ENCODE data around the gene RPTOR.
"Not testable (repeated sequence)": the region's sequence is repeated elsewhere in the genome, so short reads cannot be mapped to it uniquely, and the experiment has no call there.

RPTOR gene

DNA sequence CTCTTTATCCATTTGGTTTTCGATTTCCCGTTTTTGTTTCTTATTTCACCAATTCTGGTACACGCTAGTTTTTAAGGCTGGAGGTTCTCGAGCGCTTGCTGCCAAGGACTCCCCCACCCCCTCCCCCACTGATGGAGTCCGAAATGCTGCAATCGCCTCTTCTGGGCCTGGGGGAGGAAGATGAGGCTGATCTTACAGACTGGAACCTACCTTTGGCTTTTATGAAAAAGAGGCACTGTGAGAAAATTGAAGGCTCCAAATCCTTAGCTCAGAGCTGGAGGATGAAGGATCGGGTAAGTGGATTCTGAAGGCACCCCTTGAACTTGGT, 825 bp downstream of the RPTOR start:
- DNase-seq (ENCODE audit: low read depth in 2 of 2) = no peak

GRCh38 chr17:80546267-80546666, 1.6 kb downstream of the RPTOR start:
- DNase-seq (ENCODE audit: low read depth in 2 of 2) = no peak

DNA sequence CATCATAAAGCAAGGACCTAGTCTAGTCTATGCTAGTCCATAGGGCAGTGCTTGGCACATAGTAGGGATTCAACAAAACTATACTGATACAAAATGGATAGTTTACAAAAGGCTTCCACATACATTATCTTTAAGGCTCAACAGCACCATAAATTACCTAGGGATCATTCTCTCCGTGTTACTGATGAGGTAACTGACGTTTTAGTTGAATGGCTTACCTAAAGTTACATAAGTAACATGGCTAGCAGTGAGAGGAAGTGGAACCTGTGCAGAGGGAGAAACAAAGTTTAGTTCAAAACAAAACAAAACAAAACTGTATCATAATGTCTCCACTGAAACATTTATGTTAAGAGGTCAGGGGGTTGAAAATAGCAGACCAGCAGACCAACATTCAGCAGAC, 7.9 kb downstream of the RPTOR start:
- no peak for DNase-seq (ENCODE audit: low read depth in 2 of 2)

DNA sequence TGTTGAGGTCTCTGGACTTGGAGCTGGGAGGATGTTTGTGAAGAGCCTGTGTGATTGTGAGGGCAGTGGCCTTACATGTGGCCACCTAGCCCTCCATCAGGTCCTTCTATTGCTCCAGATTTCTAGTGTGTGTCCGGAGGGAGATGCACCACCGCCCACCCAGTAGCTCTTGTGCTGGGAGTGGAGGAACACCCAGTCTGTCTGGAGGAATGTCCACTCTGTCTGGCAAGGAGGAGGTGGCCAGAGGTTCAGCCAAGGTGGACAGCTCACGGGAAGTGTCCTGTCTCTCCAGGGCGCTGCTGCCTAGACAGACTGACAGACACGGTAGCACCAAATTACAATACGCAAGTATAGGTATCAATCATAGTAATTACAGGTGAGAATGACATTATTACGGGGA, 10.6 kb downstream of the RPTOR start:
- no peak for DNase-seq (ENCODE audit: low read depth in 2 of 2)

DNA sequence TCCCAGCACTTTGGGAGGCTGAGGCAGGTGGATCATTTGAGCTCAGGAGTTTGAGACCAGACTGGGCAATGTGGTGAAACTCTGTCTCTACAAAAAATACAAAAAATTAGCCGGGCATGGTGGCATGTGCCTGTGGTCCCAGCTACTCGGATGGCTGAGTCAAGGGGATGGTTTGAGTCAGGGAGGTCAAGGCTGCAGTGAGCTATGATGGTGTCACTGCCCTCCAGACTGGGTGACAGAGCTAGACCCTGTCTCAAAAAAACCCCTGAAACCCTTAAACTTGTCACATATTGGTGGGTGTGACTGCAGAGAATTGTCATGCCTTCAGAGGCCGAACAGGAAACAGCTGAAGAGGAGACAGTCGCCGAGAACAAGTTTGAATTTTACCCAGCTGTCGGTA, 13.4 kb downstream of the RPTOR start:
- peak; percentile 2 to 26 for DNase-seq (ENCODE audit: low read depth in 2 of 2)

DNA sequence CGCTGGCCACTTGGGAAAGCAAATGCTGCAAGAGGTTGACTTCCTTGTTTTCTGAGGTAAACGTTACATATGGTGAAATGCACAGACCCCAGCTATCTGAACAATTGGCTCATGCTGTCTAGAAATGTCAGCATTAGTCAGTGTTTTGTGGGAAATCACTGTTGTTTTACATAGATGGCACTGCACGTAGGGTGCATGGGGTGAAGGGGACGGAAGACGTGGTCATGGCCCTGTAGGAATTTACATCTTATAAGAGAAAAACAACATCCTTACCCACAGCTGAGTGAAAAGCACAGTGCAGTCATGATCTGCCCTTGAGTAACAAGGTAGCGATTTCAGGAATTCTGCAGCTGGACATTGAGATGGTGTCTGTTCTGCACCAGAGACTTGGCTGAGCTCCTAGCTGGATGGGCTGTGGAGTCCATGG, 15.2 kb downstream of the RPTOR start:
- no peak for DNase-seq (ENCODE audit: low read depth in 2 of 2)

- DNase-seq (ENCODE audit: low read depth in 2 of 2) = no peak
Measured at GRCh38 chr17:80561541-80562114, 17.0 kb downstream of the RPTOR start.

DNA sequence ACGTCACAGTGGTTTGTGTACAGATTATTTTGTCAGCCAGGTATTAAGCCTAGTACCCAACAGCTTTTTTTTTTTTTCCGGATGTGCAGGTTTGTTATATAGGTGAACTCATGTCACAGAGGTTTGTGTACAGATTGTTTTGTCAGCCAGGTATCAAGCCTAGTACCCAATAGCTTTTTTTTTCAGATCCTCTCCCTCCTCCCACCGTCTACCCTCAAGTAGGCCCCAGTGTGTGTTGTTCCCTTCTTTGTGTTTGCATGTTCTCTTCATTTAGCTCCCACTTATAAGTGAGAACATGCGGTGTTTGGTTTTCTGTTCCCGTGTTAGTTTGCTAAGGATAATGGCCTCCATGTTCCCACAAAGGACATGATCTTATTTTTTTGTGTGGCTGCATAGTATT, 19.9 kb downstream of the RPTOR start:
- DNase-seq (ENCODE audit: low read depth in 2 of 2) = no peak

GRCh38 chr17:80565343-80566053, 20.9 kb downstream of the RPTOR start:
- no peak for DNase-seq (ENCODE audit: low read depth in 2 of 2)

- DNase-seq (ENCODE audit: low read depth in 2 of 2) = no peak
Measured at GRCh38 chr17:80566054-80566400, 21.4 kb downstream of the RPTOR start.

DNA sequence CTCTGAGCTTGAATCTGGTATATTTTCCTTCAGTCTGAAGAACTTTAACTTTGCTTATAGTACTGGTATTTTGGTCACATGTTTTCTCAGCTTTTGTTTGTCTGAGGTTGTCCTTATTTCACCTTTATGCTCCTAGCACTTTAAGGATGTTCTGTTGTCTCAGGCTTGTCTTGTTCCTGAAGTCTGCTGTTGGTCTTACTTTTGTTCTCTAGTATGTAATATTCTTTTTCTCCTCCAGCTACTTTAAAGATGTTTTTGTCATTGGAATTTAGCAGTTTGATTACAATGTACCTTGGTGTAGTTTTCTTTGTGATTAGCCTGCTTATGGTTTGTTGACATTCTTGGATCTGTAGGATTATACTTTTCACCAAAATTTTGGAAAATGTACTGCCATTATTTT, 23.6 kb downstream of the RPTOR start:
- no peak for DNase-seq (ENCODE audit: low read depth in 2 of 2)

DNA sequence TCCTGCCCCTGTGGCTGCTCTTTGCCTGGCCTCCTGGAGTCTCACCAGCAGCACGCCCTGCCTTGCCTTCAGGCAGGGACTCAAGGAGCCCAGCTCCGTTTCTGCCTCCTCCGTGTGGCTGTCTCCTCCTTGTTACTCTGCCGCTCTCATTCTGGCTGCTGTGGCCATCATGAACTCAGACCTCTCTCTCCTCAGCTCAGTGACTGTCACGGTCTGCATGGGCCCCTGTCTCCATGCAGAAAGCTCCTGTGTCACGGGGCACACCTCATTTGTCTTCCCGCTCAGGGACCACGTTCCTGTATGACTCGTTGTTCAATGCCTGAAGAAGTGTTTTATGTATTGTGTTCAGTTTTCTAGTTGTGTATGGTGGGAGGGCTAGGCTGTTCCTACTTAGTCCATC, 25.3 kb downstream of the RPTOR start:
- DNase-seq (ENCODE audit: low read depth in 2 of 2) = no peak

DNA sequence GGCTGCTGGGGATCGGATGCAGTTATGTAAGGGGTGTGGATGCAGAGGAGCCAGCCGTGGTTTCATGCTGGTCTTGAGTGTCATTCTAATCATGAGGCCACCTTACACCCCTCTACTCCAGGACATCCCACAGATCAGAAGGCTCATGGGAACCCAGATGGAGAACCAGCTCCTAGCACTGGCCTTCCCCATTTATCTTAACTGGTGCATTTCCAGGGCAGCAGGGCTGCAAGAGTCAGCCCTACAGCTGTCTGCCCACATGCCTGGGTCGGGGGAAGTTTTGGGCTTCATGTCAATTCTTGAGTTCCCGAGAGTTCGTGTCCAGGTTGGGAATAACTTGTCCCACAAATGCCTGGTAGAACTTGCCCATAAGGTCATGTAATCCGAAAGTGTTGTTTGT, 29.1 kb downstream of the RPTOR start:
- no peak for DNase-seq (ENCODE audit: low read depth in 2 of 2)

- DNase-seq (ENCODE audit: low read depth in 2 of 2) = no peak
Measured at GRCh38 chr17:80574496-80574895, 29.9 kb downstream of the RPTOR start.

- DNase-seq (ENCODE audit: low read depth in 2 of 2) = peak; percentile 89 to 91
Measured at GRCh38 chr17:80575057-80575875, 30.6 kb downstream of the RPTOR start.

DNA sequence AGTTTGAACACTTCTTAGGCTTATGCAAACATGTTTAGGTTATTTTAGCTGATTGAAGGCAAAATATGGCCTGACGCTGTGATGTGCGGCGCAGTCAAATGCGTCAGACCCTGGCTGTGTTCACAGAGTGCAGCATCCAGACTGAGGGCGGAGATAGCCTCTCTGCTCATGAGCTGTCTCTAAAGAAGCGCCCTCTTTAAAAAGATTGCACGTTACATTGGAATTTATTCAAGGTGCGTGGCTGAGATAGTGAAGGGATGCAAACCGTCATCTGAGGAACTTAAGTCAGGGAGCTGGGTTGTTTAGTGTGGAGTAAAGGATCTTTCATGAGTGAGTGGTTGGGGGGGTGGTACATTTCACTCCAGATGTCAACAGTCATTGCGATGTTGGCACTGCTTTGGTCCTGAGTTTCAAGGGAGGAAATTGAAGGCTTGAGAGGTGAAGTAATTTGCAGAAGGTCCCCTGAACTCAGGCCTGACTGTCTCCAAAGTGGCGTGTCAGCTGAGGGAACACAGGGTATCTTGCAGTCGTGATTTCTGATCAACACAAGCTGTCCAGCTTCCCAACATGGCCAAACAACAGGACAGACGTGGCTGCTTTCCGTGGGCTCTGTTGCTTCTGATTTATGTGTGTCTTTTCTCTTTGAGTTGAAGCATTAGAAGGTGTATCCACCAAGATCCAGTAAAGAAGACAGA, 33.4 kb downstream of the RPTOR start:
- DNase-seq (ENCODE audit: low read depth in 2 of 2) = no peak

GRCh38 chr17:80578668-80579388, 34.2 kb downstream of the RPTOR start:
- not testable (repeated sequence) for DNase-seq (ENCODE audit: low read depth in 2 of 2)

- no peak for DNase-seq (ENCODE audit: low read depth in 2 of 2)
Measured at GRCh38 chr17:80582165-80582564, 37.5 kb downstream of the RPTOR start.

DNA sequence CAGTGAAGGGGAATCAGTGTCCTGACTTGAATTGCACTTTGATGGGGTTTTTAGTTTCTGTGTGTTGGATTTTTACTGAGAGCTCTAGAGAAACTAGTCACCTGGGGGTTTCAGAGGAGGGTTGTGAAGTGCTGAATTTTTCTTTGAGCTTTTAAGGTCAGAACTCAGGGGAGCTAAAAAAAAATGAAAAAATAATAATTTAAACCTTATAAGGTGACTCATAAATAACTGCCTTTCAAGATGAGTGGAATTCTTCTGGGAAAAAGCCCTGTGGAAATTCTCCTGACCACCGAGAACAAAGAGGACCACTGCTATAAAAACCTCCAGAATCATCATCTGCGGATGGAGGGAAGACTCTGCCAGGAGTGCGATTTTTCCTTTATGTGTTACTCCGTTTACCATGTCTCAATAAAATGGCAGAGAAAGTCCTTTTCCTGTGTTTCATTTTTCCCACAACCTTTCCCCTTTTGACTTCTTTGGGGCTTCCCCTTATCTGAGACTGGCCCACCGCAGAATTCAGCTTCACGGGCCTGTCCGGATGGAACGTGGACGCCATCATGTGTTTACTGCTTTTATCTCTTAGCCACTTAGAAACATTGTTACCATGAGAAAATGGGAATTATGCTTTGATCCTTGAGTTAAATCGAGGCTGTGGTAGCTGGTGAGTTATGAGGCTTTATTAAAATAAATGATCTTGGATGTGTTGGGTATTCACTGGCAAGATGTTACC, 39.7 kb downstream of the RPTOR start:
- DNase-seq (ENCODE audit: low read depth in 2 of 2) = no peak

- DNase-seq (ENCODE audit: low read depth in 2 of 2) = no peak
Measured at GRCh38 chr17:80585890-80586845, 41.5 kb downstream of the RPTOR start.
